ENCODE data around the gene FCGR3B.
"Not testable (repeated sequence)": the region's sequence is repeated elsewhere in the genome, so short reads cannot be mapped to it uniquely, and the experiment has no call there.

Gene FCGR3B

GRCh38 chr1:161606541-161607336, 24.2 kb downstream of the FCGR3B start:
- not testable (repeated sequence) for H3K79me2 ChIP-seq

DNA sequence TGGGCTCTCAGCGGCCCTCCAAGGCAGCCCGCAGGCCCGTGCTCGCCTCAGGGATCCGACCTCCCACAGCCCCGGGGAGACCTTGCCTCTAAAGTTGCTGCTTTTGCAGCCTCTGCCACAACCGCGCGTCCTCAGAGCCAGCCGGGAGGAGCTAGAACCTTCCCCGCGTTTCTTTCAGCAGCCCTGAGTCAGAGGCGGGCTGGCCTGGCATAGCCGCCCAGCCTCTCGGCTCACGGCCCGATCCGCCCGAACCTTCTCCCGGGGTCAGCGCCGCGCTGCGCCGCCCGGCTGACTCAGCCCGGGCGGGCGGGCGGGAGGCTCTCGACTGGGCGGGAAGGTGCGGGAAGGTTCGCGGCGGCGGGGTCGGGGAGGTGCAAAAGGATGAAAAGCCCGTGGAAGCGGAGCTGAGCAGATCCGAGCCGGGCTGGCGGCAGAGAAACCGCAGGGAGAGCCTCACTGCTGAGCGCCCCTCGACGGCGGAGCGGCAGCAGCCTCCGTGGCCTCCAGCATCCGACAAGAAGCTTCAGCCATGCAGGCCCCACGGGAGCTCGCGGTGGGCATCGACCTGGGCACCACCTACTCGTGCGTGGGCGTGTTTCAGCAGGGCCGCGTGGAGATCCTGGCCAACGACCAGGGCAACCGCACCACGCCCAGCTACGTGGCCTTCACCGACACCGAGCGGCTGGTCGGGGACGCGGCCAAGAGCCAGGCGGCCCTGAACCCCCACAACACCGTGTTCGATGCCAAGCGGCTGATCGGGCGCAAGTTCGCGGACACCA, 25.0 kb downstream of the FCGR3B start:
- H3K27me3 ChIP-seq (ENCODE audit: control insufficient read depth, insufficient read depth, low read length); H3K27ac ChIP-seq; H3K4me3 ChIP-seq (ENCODE audit: low read depth, low read length); H3K9me3 ChIP-seq (ENCODE audit: control insufficient read depth, low read length); H3K4me2 ChIP-seq (ENCODE audit: low read length); H3K4me1 ChIP-seq; H3K79me2 ChIP-seq; H3K9ac ChIP-seq; H2AFZ ChIP-seq; H3K36me3 ChIP-seq (ENCODE audit: control insufficient read depth, insufficient read depth, low read length): not testable (repeated sequence)

More at GRCh38 chr1:161606541-161607336, 24.2 kb downstream of the FCGR3B start:
- not testable (repeated sequence) for H3K9me3 ChIP-seq (ENCODE audit: control insufficient read depth, low read length); H3K27ac ChIP-seq; H2AFZ ChIP-seq; H3K27me3 ChIP-seq (ENCODE audit: control insufficient read depth, insufficient read depth, low read length); H3K9ac ChIP-seq; H3K4me3 ChIP-seq (ENCODE audit: low read depth, low read length); H3K4me2 ChIP-seq (ENCODE audit: low read length); H3K36me3 ChIP-seq (ENCODE audit: control insufficient read depth, insufficient read depth, low read length); H3K4me1 ChIP-seq

DNA sequence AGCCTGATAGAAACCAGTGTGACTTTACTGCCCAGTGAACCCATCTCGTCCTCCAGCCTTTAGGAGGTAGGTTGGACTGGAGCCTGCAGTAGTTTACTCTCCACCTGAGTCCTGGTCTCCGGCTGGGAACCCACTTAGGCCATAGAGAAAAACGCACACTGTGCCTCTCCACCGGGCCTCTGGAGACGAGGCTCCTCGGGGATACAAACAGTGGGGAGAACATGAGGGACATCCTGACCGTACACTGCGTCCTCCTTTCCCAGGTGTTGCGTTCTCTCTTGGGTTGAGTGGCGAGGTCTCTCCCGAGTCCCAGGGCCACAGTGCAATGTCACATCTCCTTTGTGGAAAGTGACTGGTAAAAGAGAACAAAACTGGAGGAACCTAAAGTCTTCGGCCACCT, 26.0 kb downstream of the FCGR3B start:
- not testable (repeated sequence) for H3K36me3 ChIP-seq (ENCODE audit: control insufficient read depth, insufficient read depth, low read length); H3K9me3 ChIP-seq (ENCODE audit: control insufficient read depth, low read length); H2AFZ ChIP-seq; H3K4me2 ChIP-seq (ENCODE audit: low read length); H3K27me3 ChIP-seq (ENCODE audit: control insufficient read depth, insufficient read depth, low read length); H3K27ac ChIP-seq; H3K4me1 ChIP-seq; H3K9ac ChIP-seq; H3K4me3 ChIP-seq (ENCODE audit: low read depth, low read length); H3K79me2 ChIP-seq

DNA sequence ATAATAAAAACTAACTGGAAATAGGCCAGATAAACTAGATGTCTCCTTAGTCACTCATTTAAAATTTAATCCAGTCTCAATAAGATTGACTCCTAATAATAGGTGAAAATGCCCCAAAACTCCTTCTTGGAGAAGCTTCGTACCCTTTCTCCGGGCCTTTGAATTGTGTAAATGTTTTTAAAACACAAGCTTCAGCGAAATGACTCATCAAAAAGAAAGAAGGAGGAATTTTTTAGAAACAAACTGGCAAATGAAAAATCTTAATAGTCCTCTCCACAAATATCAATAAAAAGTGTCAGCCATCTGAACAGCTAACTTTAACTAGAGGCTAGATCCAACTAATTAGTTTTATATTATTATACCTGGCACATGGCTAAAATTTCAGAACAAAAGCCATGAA, 33.9 kb downstream of the FCGR3B start:
- H3K4me2 ChIP-seq (ENCODE audit: low read length); H2AFZ ChIP-seq; H3K4me3 ChIP-seq (ENCODE audit: low read depth, low read length); H3K4me1 ChIP-seq; H3K27me3 ChIP-seq (ENCODE audit: control insufficient read depth, insufficient read depth, low read length); H3K27ac ChIP-seq; H3K79me2 ChIP-seq; H3K36me3 ChIP-seq (ENCODE audit: control insufficient read depth, insufficient read depth, low read length); H3K9me3 ChIP-seq (ENCODE audit: control insufficient read depth, low read length); H3K9ac ChIP-seq: not testable (repeated sequence)

DNA sequence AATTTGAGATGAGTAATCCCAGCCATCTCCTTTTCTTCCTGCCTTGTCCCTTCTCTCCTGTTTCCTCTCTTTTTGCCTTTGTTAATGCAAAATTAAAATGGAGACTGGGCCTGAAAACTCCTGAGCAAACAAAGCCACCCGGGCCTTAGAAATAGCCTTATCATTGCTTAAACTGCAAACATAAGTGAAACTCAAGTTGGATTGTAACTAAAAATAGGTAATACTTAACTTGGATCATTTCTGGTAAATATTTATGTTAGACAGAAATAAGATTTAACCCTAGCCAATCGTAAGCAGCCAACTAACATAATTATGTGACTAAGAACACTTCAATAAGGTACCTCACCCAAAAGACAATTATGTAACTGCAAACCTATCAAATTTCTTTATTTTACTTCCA, 35.4 kb downstream of the FCGR3B start:
- not testable (repeated sequence) for H3K27ac ChIP-seq; H3K79me2 ChIP-seq; H3K4me3 ChIP-seq (ENCODE audit: low read depth, low read length); H3K9ac ChIP-seq; H2AFZ ChIP-seq; H3K4me2 ChIP-seq (ENCODE audit: low read length); H3K4me1 ChIP-seq; H3K9me3 ChIP-seq (ENCODE audit: control insufficient read depth, low read length); H3K27me3 ChIP-seq (ENCODE audit: control insufficient read depth, insufficient read depth, low read length); H3K36me3 ChIP-seq (ENCODE audit: control insufficient read depth, insufficient read depth, low read length)

- H3K9me3 ChIP-seq (ENCODE audit: control insufficient read depth, low read length); H3K36me3 ChIP-seq (ENCODE audit: control insufficient read depth, insufficient read depth, low read length); H3K27me3 ChIP-seq (ENCODE audit: control insufficient read depth, insufficient read depth, low read length); H3K79me2 ChIP-seq; H3K4me2 ChIP-seq (ENCODE audit: low read length); H3K4me3 ChIP-seq (ENCODE audit: low read depth, low read length); H2AFZ ChIP-seq; H3K4me1 ChIP-seq; H3K27ac ChIP-seq; H3K9ac ChIP-seq: not testable (repeated sequence)
Observed at GRCh38 chr1:161595173-161595572, 35.8 kb downstream of the FCGR3B start.

DNA sequence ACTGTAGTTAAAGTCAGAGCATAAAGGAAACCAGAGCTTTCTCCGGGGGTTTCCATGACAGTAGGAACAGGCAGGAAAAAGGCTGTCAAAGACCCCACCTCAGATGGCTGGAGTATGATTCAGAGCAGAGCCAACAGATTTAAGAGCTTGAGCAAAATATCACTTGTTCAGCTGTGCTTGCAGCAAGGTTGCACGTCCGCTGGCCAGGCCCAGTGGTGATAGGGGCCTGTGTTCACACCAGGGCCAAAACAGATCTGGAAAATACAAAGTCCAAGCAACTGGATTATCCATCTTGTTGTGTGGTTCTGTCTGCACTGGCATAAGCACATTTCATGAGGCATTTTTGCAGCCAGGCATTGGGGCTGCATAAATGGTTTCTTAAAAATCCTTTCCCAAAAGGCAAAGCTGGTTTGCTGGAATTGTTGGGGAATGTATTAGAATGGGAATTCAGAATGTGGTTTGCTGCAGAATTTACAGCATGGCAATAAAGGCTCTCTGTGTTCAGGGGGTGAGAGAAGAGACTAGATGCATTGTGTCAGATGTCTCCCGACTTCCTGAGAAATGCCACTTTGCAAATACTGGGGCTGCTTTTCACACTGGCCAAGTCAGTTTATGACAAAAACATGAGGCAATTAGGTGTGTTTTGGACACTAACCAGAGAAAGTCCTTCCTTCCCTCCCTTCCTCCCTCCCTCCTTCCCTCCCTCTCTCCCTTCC, 36.5 kb downstream of the FCGR3B start:
- H3K9me3 ChIP-seq (ENCODE audit: control insufficient read depth, low read length); H3K4me3 ChIP-seq (ENCODE audit: low read depth, low read length); H3K4me2 ChIP-seq (ENCODE audit: low read length); H3K27ac ChIP-seq; H3K27me3 ChIP-seq (ENCODE audit: control insufficient read depth, insufficient read depth, low read length); H3K79me2 ChIP-seq; H2AFZ ChIP-seq; H3K4me1 ChIP-seq; H3K36me3 ChIP-seq (ENCODE audit: control insufficient read depth, insufficient read depth, low read length); H3K9ac ChIP-seq: not testable (repeated sequence)

GRCh38 chr1:161593092-161593755, 37.8 kb downstream of the FCGR3B start:
- H3K4me1 ChIP-seq; H3K27me3 ChIP-seq (ENCODE audit: control insufficient read depth, insufficient read depth, low read length); H3K4me2 ChIP-seq (ENCODE audit: low read length); H3K9me3 ChIP-seq (ENCODE audit: control insufficient read depth, low read length); H3K9ac ChIP-seq; H2AFZ ChIP-seq; H3K36me3 ChIP-seq (ENCODE audit: control insufficient read depth, insufficient read depth, low read length); H3K4me3 ChIP-seq (ENCODE audit: low read depth, low read length); H3K27ac ChIP-seq; H3K79me2 ChIP-seq: not testable (repeated sequence)

GRCh38 chr1:161592586-161592985, 38.4 kb downstream of the FCGR3B start:
- H3K27ac ChIP-seq; H3K9me3 ChIP-seq (ENCODE audit: control insufficient read depth, low read length); H3K9ac ChIP-seq; H3K27me3 ChIP-seq (ENCODE audit: control insufficient read depth, insufficient read depth, low read length); H3K4me3 ChIP-seq (ENCODE audit: low read depth, low read length); H2AFZ ChIP-seq; H3K36me3 ChIP-seq (ENCODE audit: control insufficient read depth, insufficient read depth, low read length); H3K4me1 ChIP-seq; H3K4me2 ChIP-seq (ENCODE audit: low read length); H3K79me2 ChIP-seq: not testable (repeated sequence)

DNA sequence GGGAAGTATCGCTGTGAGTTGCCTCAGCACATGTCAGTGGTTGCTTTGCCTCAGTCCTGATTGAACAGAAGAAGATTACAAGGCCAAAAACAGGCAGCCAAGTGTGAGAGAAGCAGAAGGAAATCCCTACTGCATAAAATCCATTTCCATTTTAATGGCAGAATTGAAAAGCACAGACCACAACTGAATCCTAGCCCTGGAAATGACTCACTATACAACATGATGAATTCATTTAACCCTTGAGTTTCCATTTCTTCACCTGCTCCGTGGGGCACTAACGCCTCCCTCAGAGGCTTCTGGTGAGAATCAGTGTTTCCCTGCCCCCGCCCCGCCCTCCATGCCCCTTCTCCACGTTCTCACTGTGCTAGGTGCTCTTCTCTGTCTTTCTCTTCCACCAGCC, 41.1 kb downstream of the FCGR3B start:
- H3K4me3 ChIP-seq (ENCODE audit: low read depth, low read length); H2AFZ ChIP-seq: not testable (repeated sequence)

More for the DNA sequence above, 41.1 kb downstream of the FCGR3B start:
- H3K9me3 ChIP-seq (ENCODE audit: control insufficient read depth, low read length); H3K27ac ChIP-seq; H3K4me2 ChIP-seq (ENCODE audit: low read length); H3K36me3 ChIP-seq (ENCODE audit: control insufficient read depth, insufficient read depth, low read length); H3K9ac ChIP-seq; H3K27me3 ChIP-seq (ENCODE audit: control insufficient read depth, insufficient read depth, low read length); H3K4me1 ChIP-seq; H3K79me2 ChIP-seq: not testable (repeated sequence)

Data from parathyroid adenoma (tissue), 2 donors.